ENCODE data around the gene TDRD7. TPM values are rescaled to one million over a fixed set of nuclear protein-coding genes. Genes with fewer than 3 reads are reported as not detected.

The TDRD7 gene
- total RNA-seq, 1 experiment from 2014 or later, result 3.6 TPM

DNA sequence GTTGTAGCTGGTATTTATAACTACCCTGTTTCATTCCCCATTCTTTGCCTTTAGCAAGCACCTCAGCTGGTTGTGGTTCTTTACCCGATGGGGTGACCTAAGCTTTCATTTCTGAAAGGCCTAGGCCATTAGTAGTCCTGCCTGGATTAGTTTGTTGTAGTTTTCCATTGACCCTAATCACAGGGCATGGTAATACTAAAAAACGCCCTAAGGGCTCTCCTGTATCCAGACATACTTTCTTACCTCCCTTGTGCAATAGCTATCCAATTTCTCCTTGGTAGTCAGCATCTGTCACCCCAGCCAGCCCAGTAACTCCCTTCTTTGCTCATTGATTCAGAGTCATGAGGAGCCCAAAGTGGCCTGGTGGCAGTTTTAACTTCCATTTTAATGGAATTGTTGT lies 113.6 kb downstream of the TDRD7 start:
- POLR2A ChIA-PET (ENCODE audit: low non-redundant PET), result no interaction called here
- CTCF ChIA-PET, result no interaction called here
- Histone ChIP-seq H3K4me1 (ENCODE audit: insufficient read depth, low read length, poor library complexity, severe bottlenecking) (no peaks in the 10 kb centered on the region), H3K36me3 (ENCODE audit: insufficient read depth, low read length, poor library complexity, severe bottlenecking) (no peaks in the 10 kb centered on the region), H3K4me3 (ENCODE audit: low read depth, low read length, poor library complexity, severe bottlenecking) (no peak overlapping the region), H3K9me3 (ENCODE audit: low read depth, low read length, poor library complexity, severe bottlenecking) (no peaks in the 10 kb centered on the region), H3K27ac (ENCODE audit: low read depth, low read length, poor library complexity, severe bottlenecking) (no peak overlapping the region), H3K27me3 (replicated peaks; ENCODE audit: insufficient read depth, low read depth, low read length, poor library complexity) (no peaks in the 10 kb centered on the region)
- TF ChIP-seq, protein P1, sequence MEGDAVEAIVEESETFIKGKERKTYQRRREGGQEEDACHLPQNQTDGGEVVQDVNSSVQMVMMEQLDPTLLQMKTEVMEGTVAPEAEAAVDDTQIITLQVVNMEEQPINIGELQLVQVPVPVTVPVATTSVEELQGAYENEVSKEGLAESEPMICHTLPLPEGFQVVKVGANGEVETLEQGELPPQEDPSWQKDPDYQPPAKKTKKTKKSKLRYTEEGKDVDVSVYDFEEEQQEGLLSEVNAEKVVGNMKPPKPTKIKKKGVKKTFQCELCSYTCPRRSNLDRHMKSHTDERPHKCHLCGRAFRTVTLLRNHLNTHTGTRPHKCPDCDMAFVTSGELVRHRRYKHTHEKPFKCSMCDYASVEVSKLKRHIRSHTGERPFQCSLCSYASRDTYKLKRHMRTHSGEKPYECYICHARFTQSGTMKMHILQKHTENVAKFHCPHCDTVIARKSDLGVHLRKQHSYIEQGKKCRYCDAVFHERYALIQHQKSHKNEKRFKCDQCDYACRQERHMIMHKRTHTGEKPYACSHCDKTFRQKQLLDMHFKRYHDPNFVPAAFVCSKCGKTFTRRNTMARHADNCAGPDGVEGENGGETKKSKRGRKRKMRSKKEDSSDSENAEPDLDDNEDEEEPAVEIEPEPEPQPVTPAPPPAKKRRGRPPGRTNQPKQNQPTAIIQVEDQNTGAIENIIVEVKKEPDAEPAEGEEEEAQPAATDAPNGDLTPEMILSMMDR (conservative IDR thresholded peaks at IDR 0.05; ENCODE audit: low read depth, low read length), result no peak
- TF ChIP-seq EZH2 (IDR thresholded peaks at IDR 0.05; ENCODE audit: borderline replicate concordance, low read depth, low read length, poor library complexity, severe bottlenecking), result no peak
- intact Hi-C loops (cut with micrococcal nuclease; ENCODE audit: unreplicated experiment), result no loop called here
- no peak for DNase-seq (ENCODE audit: low spot score)
- BruUV-seq (replicated peaks), result no TSS peak

- Histone ChIP-seq H3K27ac (ENCODE audit: low read depth, low read length, poor library complexity, severe bottlenecking) (no peak overlapping the region), H3K9me3 (ENCODE audit: low read depth, low read length, poor library complexity, severe bottlenecking) (no peaks in the 10 kb centered on the region), H3K36me3 (ENCODE audit: insufficient read depth, low read length, poor library complexity, severe bottlenecking) (no peaks in the 10 kb centered on the region), H3K4me1 (ENCODE audit: insufficient read depth, low read length, poor library complexity, severe bottlenecking) (no peaks in the 10 kb centered on the region), H3K27me3 (replicated peaks; ENCODE audit: insufficient read depth, low read depth, low read length, poor library complexity) (no peaks in the 10 kb centered on the region), H3K4me3 (ENCODE audit: low read depth, low read length, poor library complexity, severe bottlenecking) (no peak overlapping the region)
- TF ChIP-seq EZH2 (IDR thresholded peaks at IDR 0.05; ENCODE audit: borderline replicate concordance, low read depth, low read length, poor library complexity, severe bottlenecking), result no peak
- TF ChIP-seq, protein P1 (conservative IDR thresholded peaks at IDR 0.05; ENCODE audit: low read depth, low read length), result no peak
- intact Hi-C loops (cut with micrococcal nuclease; ENCODE audit: unreplicated experiment), result no loop called here
- ChIA-PET POLR2A (ENCODE audit: low non-redundant PET) (no interaction called here), CTCF (no interaction called here)
- no TSS peak for BruUV-seq (replicated peaks)
- no peak for DNase-seq (ENCODE audit: low spot score)
These were observed 115.1 kb downstream of the TDRD7 start for GRCh38 chr9:97526895-97527575.

GRCh38 chr9:97527626-97528528 lies 116.0 kb downstream of the TDRD7 start:
- Histone ChIP-seq H3K27ac (ENCODE audit: low read depth, low read length, poor library complexity, severe bottlenecking) (no peak overlapping the region), H3K9me3 (ENCODE audit: low read depth, low read length, poor library complexity, severe bottlenecking) (no peaks in the 10 kb centered on the region), H3K4me3 (ENCODE audit: low read depth, low read length, poor library complexity, severe bottlenecking) (no peak overlapping the region), H3K27me3 (replicated peaks; ENCODE audit: insufficient read depth, low read depth, low read length, poor library complexity) (no peaks in the 10 kb centered on the region), H3K4me1 (ENCODE audit: insufficient read depth, low read length, poor library complexity, severe bottlenecking) (no peaks in the 10 kb centered on the region), H3K36me3 (ENCODE audit: insufficient read depth, low read length, poor library complexity, severe bottlenecking) (no peaks in the 10 kb centered on the region)
- BruUV-seq (replicated peaks), result no TSS peak
- intact Hi-C loops (cut with micrococcal nuclease; ENCODE audit: unreplicated experiment), result no loop called here
- CTCF ChIA-PET, result no interaction called here
- POLR2A ChIA-PET (ENCODE audit: low non-redundant PET), result no interaction called here
- DNase-seq (ENCODE audit: low spot score), result no peak
- no peak for TF ChIP-seq EZH2 (IDR thresholded peaks at IDR 0.05; ENCODE audit: borderline replicate concordance, low read depth, low read length, poor library complexity, severe bottlenecking)
- TF ChIP-seq, protein P1 (conservative IDR thresholded peaks at IDR 0.05; ENCODE audit: low read depth, low read length), result no peak

Measured in A673 (cell line).